IMR-90 (cell line): ENCODE measurements around the gene SLC15A1. TPM values are rescaled to one million over a fixed set of nuclear protein-coding genes. Genes with fewer than 3 reads are reported as not detected.

Experiments used
- ATAC-seq: fragments of 200-7000 bp; cut with Tn5 transposase; 2 replicates; pipeline ENCODE4 v1.9.1; 2020; ENCODE audit warnings: low read depth, mild to moderate bottlenecking, moderate library complexity
- BruUV-seq: library from RNA; stranded (reverse); fragments of 400-500 nt; replicated peaks from 2 replicates; lab custom pipeline; 2021; lab: Mats Ljungman, UMichigan
- CTCF ChIA-PET: fragments of 300-600 bp; formaldehyde crosslinking; extraction: SDS; loops from one replicate; lab custom pipeline; 2021; ENCODE audit warnings: antibody characterized with exemption; lab: Yijun Ruan, JAX
- POLR2A ChIA-PET: fragments of 300-600 bp; sonication (Branson Sonifier 250); formaldehyde crosslinking; loops from one replicate; lab custom pipeline; 2022; ENCODE audit warnings: antibody characterized with exemption; ENCODE audit not compliant: unreplicated experiment; lab: Charles Lee
- DNase-seq: peaks from one replicate; pipeline ENCODE4 v3.0.0; 2013
- H2AFZ ChIP-seq: replicated peaks from 2 replicates; pipeline ENCODE3; 2013; ENCODE audit warnings: low read length, mild to moderate bottlenecking; ENCODE audit not compliant: poor library complexity
- H2AK5ac ChIP-seq: 2 replicates; pipeline ENCODE4 v1.6.1; 2013; ENCODE audit warnings: low read depth, low read length, inconsistent platforms
- H2AK9ac ChIP-seq: replicated peaks from 2 replicates; pipeline ENCODE3; 2013; ENCODE audit warnings: mild to moderate bottlenecking, low read depth, low read length, moderate library complexity; ENCODE audit not compliant: poor library complexity
- H2BK120ac ChIP-seq: 2 replicates; pipeline ENCODE4 v1.6.1; 2013; ENCODE audit warnings: low read depth, low read length, inconsistent platforms
- H2BK15ac ChIP-seq: 3 replicates; pipeline ENCODE4 v1.6.1; 2013; ENCODE audit warnings: low read depth, low read length, inconsistent platforms
- H2BK20ac ChIP-seq: 2 replicates; pipeline ENCODE4 v1.6.1; 2013; ENCODE audit warnings: low read depth, mild to moderate bottlenecking, inconsistent platforms, low read length, moderate library complexity
- H2BK5ac ChIP-seq: 2 replicates; pipeline ENCODE4 v1.6.1; 2013; ENCODE audit warnings: mild to moderate bottlenecking, low read depth, low read length, inconsistent platforms; ENCODE audit not compliant: poor library complexity, severe bottlenecking
- H3K14ac ChIP-seq: replicated peaks from 2 replicates; pipeline ENCODE4 v1.6.1; 2013; ENCODE audit warnings: low read depth, low read length, inconsistent platforms
- H3K18ac ChIP-seq: 2 replicates; pipeline ENCODE4 v1.6.1; 2013; ENCODE audit warnings: low read depth, low read length, control low read depth
- H3K23ac ChIP-seq: 2 replicates; pipeline ENCODE4 v1.6.1; 2013; ENCODE audit warnings: low read depth, low read length, inconsistent platforms
- H3K27ac ChIP-seq: 2 replicates; pipeline ENCODE4 v1.5.1; 2013; ENCODE audit warnings: mild to moderate bottlenecking, control low read depth, low read length; ENCODE audit not compliant: insufficient read depth
- H3K27me3 ChIP-seq: 2 replicates; pipeline ENCODE4 v1.6.1; 2013; ENCODE audit warnings: low read length; ENCODE audit not compliant: control insufficient read depth, insufficient read depth
- H3K36me3 ChIP-seq: 2 replicates; pipeline ENCODE4 v1.6.1; 2013; ENCODE audit warnings: low read length, mixed read lengths; ENCODE audit not compliant: control insufficient read depth, insufficient read depth
- H3K4ac ChIP-seq: 2 replicates; pipeline ENCODE4 v1.6.1; 2013; ENCODE audit warnings: low read depth, low read length, inconsistent platforms
- H3K4me1 ChIP-seq: 2 replicates; pipeline ENCODE4 v1.6.1; 2013; ENCODE audit warnings: low read length, mixed read lengths; ENCODE audit not compliant: control insufficient read depth, insufficient read depth
- H3K4me2 ChIP-seq: 2 replicates; pipeline ENCODE4 v1.6.1; 2013; ENCODE audit warnings: low read depth, mild to moderate bottlenecking, control low read depth, low read length, moderate library complexity
- H3K4me3 ChIP-seq: 2 replicates; pipeline ENCODE4 v1.5.1; 2013; ENCODE audit warnings: low read depth, mild to moderate bottlenecking, control low read depth, low read length, moderate library complexity; ENCODE audit not compliant: insufficient read depth
- H3K56ac ChIP-seq: 2 replicates; pipeline ENCODE4 v1.6.1; 2013; ENCODE audit warnings: low read length, inconsistent platforms; ENCODE audit not compliant: insufficient read depth; ENCODE audit errors: extremely low read depth
- H3K79me1 ChIP-seq, 2 experiments: 2 replicates each; pipeline ENCODE4 v1.6.1; 2013; ENCODE audit warnings: low read length in 2 of 2, inconsistent platforms in 1 of 2, low read depth in 1 of 2
- H3K9ac ChIP-seq: 2 replicates; pipeline ENCODE4 v1.6.1; 2013; ENCODE audit warnings: low read depth, low read length, control low read depth
- H3K9me1 ChIP-seq: 2 replicates; pipeline ENCODE4 v1.6.1; 2013; ENCODE audit warnings: low read length, inconsistent platforms; ENCODE audit not compliant: insufficient read depth
- H3K9me3 ChIP-seq: 2 replicates; pipeline ENCODE4 v1.6.1; 2013; ENCODE audit warnings: low read length; ENCODE audit not compliant: control insufficient read depth, insufficient read depth
- H4K20me1 ChIP-seq: 2 replicates; pipeline ENCODE4 v1.6.1; 2013; ENCODE audit warnings: low read length, inconsistent platforms; ENCODE audit not compliant: insufficient read depth
- H4K5ac ChIP-seq: 2 replicates; pipeline ENCODE4 v1.6.1; 2013; ENCODE audit warnings: mild to moderate bottlenecking, low read depth, low read length, control low read depth
- H4K8ac ChIP-seq, 2 experiments: 2 replicates each; pipeline ENCODE4 v1.6.1; 2013; ENCODE audit warnings: low read depth in 2 of 2, low read length in 2 of 2, control low read depth in 1 of 2, inconsistent platforms in 1 of 2
- H4K91ac ChIP-seq: 2 replicates; pipeline ENCODE4 v1.6.1; 2013; ENCODE audit warnings: low read depth, low read length, inconsistent platforms; ENCODE audit not compliant: insufficient read depth
- CTCF ChIP-seq: conservative IDR thresholded peaks from 2 replicates; pipeline ENCODE4 v1.5.1; 2012; ENCODE audit warnings: mild to moderate bottlenecking, low read depth, low read length, improper control_type of control experiment
- NFE2L2 ChIP-seq: fragments of 150-350 bp; IDR thresholded peaks from 2 replicates; pipeline ENCODE4 v1.6.1; 2016; ENCODE audit warnings: low read depth, mild to moderate bottlenecking, low read length
- RAD21 ChIP-seq: IDR thresholded peaks from 2 replicates; pipeline ENCODE4 v1.6.1; 2012; ENCODE audit warnings: low read length, improper control_type of control experiment
- RFX5 ChIP-seq: IDR thresholded peaks from 2 replicates; pipeline ENCODE4 v1.8.0; 2012; ENCODE audit warnings: low read depth, mild to moderate bottlenecking, low read length, moderate library complexity
- SMC3 ChIP-seq: fragments of 150-350 bp; IDR thresholded peaks from 2 replicates; pipeline ENCODE4 v1.6.1; 2016; ENCODE audit warnings: low read depth, mild to moderate bottlenecking, antibody characterized with exemption, low read length, moderate library complexity
- WGBS, 2 experiments: methylation state at CpG; one replicate each; pipeline versions ENCODE4 v1.1.5 to v1.1.7; 2013; ENCODE audit warnings: missing lambda C conversion rate in 2 of 2; ENCODE audit not compliant: insufficient read length in 1 of 2; ENCODE audit errors: extremely low coverage in 2 of 2; 5-methylcytosine and 5-hydroxymethylcytosine counted together
- dilution Hi-C: fragments of 300-500 bp; cut with HindIII; formaldehyde crosslinking; loops from one replicate; pipeline ENCODE4 v1.14.3; 2018; ENCODE audit warnings: low sequenced_read_pairs; ENCODE audit not compliant: unreplicated experiment
- in situ Hi-C: fragments of 300-500 bp; cut with MboI; formaldehyde crosslinking; loops from 3 replicates; pipeline ENCODE4 v1.14.3; 2019; ENCODE audit warnings: low sequenced_read_pairs, inconsistent platforms, mixed read lengths
- intact Hi-C: fragments of 100-400 bp; cut with micrococcal nuclease; formaldehyde crosslinking; loops from 2 replicates; pipeline ENCODE4 v1.10.0; 2022
- polyA plus RNA-seq, 3 experiments: library from polyadenylated mRNA; depleted of rRNA; stranded (reverse); fragments of >200 nt; gene quantifications; 2 replicates each; pipeline ENCODE4 v1.2.3, GENCODE V29; 2012; ENCODE audit warnings: low replicate concordance in 1 of 3
- total RNA-seq: library from RNA; depleted of rRNA; stranded (reverse); fragments of >200 nt; gene quantifications from 2 replicates; pipeline ENCODE4 v1.2.3, GENCODE V29; 2012

The SLC15A1 gene
- total and polyA plus RNA-seq, 2 of the 4 experiments (the other 2 are of a cell fraction) = not detected

- H2BK120ac ChIP-seq = no peak overlapping the region
- BruUV-seq = no TSS peak
- H2AFZ ChIP-seq = peak overlapping the region; percentile 76
- H2BK5ac ChIP-seq = no peak overlapping the region
- no peak overlapping the region for H2BK15ac ChIP-seq
- TF ChIP-seq SMC3 = peak; percentile 78
- no peak for TF ChIP-seq NFE2L2
- TF ChIP-seq RFX5 = no peak
- peak; percentile 87 for TF ChIP-seq CTCF
- TF ChIP-seq RAD21 = peak; percentile 85
- no peak overlapping the region for H3K9ac ChIP-seq
- CTCF ChIA-PET = interaction anchor here (0.7 to 1.6 kb wide), 12 partner anchors 12 to 208 kb away, joined by 3 to 8 read pairs (median 4); no protein-coding TSS in a partner anchor
- H3K56ac ChIP-seq = no peak overlapping the region
- H3K27ac ChIP-seq = no peak overlapping the region
- DNase-seq (peak; percentile 71), ATAC-seq (peak; percentile 100)
- H3K14ac ChIP-seq = no peak overlapping the region; the same call in 1 of the 2 replicates
- no peak overlapping the region for H4K91ac ChIP-seq
- dilution Hi-C loops (loop anchor here (25.0 kb wide), 1 partner anchor 191 kb away; no protein-coding TSS in a partner anchor), in situ Hi-C loops (loop anchor here (5.0 to 25.0 kb wide), 3 partner anchors 76 to 791 kb away; partner anchors contain the start of genes FARP1 and STK24), intact Hi-C loops (loop anchor here (1.0 to 5.0 kb wide), 4 partner anchors 71 to 208 kb away; no protein-coding TSS in a partner anchor)
- H3K36me3 ChIP-seq = no peaks in the 10 kb centered on the region
- no peak overlapping the region for H3K18ac ChIP-seq
- peak overlapping the region in 1 of 2 experiments; percentile 61; a peak in 1 of 4 replicates for H4K8ac ChIP-seq
- H3K4me2 ChIP-seq = no peak overlapping the region
- no peaks in the 10 kb centered on the region for H3K79me1 ChIP-seq
- H3K4me3 ChIP-seq = no peak overlapping the region
- H2AK9ac ChIP-seq = peak overlapping the region; percentile 58
- H4K20me1 ChIP-seq = no peaks in the 10 kb centered on the region
- no peak overlapping the region for H3K23ac ChIP-seq
- WGBS, 2 experiments = 31% methylated on average over 3 of the region's 9 CpGs; no CpG with 5 or more reads in 1 of the 2 experiments
- H3K9me1 ChIP-seq = no peaks in the 10 kb centered on the region
- 0 out of 2 replicates have a peak overlapping the region, but pooled peaks have one; percentile 14 for H3K4ac ChIP-seq
- H2AK5ac ChIP-seq = peak overlapping the region; percentile 45; the same call in 1 of the 2 replicates
- no peaks in the 10 kb centered on the region for H3K9me3 ChIP-seq
- no peaks in the 10 kb centered on the region for H3K4me1 ChIP-seq
- H3K27me3 ChIP-seq = peaks cover 2% of the 10 kb centered on the region; the same call in 1 of the 2 replicates
- no peak overlapping the region for H4K5ac ChIP-seq
- POLR2A ChIA-PET = no interaction called here
- H2BK20ac ChIP-seq = 0 out of 2 replicates have a peak overlapping the region, but pooled peaks have one; percentile 18
Observed at GRCh38 chr13:98653463-98653985, 98.9 kb downstream of the SLC15A1 start.
